ENCODE measurements around the gene PDE1A. TPM values are rescaled to one million over a fixed set of nuclear protein-coding genes. Genes with fewer than 3 reads are reported as not detected.
A peak's percentile ranks its signal among the peaks of the same experiment; 100 is the strongest.
"Not testable (repeated sequence)": the region's sequence is repeated elsewhere in the genome, so short reads cannot be mapped to it uniquely, and the experiment has no call there.

The PDE1A gene
- total RNA-seq, 2 donors from 2014 or later = 0.31 TPM; not detected in 1

- Mint-ChIP-seq H3K27me3 (ENCODE audit: insufficient read depth) (no peaks in the 10 kb centered on the region), H3K4me1 (no peaks in the 10 kb centered on the region), H3K27ac (no peak overlapping the region), H3K36me3 (ENCODE audit: low read depth) (no peaks in the 10 kb centered on the region), H3K9me3 (no peaks in the 10 kb centered on the region), H3K4me3 (no peak overlapping the region)
- no peak for DNase-seq
- Histone ChIP-seq H3K36me3 (ENCODE audit: control insufficient read depth, insufficient read depth, low read length) (no peaks in the 10 kb centered on the region), H3K27ac (ENCODE audit: low read depth, low read length) (no peak overlapping the region), H3K9me3 (ENCODE audit: control insufficient read depth, low read length) (no peaks in the 10 kb centered on the region), H3K9ac (ENCODE audit: extremely low read depth, low read length, poor library complexity, severe bottlenecking) (no peak overlapping the region), H3K27me3 (ENCODE audit: control insufficient read depth, insufficient read depth, low read length, poor library complexity, severe bottlenecking) (no peaks in the 10 kb centered on the region), H3K4me3 (ENCODE audit: low read length) (no peak overlapping the region), H3K4me1 (ENCODE audit: control insufficient read depth, insufficient read depth, low read length) (no peaks in the 10 kb centered on the region)
- 93% methylated on average over 3 of the region's 3 CpGs; no CpG with 5 or more reads in 1 of the 2 experiments for WGBS, 2 experiments (ENCODE audit: insufficient coverage in 1 of 2, insufficient read length in 1 of 2)
- no peak for TF ChIP-seq CTCF (conservative IDR thresholded peaks at IDR 0.05)
Observed at GRCh38 chr2:182283512-182283911, 143.3 kb downstream of the PDE1A start.

GRCh38 chr2:182281276-182281675 lies 145.6 kb downstream of the PDE1A start:
- Mint-ChIP-seq H3K36me3 (ENCODE audit: low read depth) (no peaks in the 10 kb centered on the region), H3K4me1 (no peaks in the 10 kb centered on the region), H3K27me3 (ENCODE audit: insufficient read depth) (no peaks in the 10 kb centered on the region), H3K9me3 (peaks cover 20% of the 10 kb centered on the region), H3K27ac (no peak overlapping the region), H3K4me3 (no peak overlapping the region)
- no peaks in the 10 kb centered on the region for H3K4me1 ChIP-seq (ENCODE audit: control insufficient read depth, insufficient read depth, low read length)
- no peak for TF ChIP-seq CTCF (conservative IDR thresholded peaks at IDR 0.05)
- 95% methylated on average over 3 of the region's 3 CpGs; no CpG with 5 or more reads in 1 of the 2 experiments for WGBS, 2 experiments (ENCODE audit: insufficient coverage in 1 of 2, insufficient read length in 1 of 2)
- no peaks in the 10 kb centered on the region for H3K36me3 ChIP-seq (ENCODE audit: control insufficient read depth, insufficient read depth, low read length)
- no peak overlapping the region for H3K4me3 ChIP-seq (ENCODE audit: low read length)
- no peak overlapping the region for H3K27ac ChIP-seq (ENCODE audit: low read depth, low read length)
- no peak overlapping the region for H3K9ac ChIP-seq (ENCODE audit: extremely low read depth, low read length, poor library complexity, severe bottlenecking)
- H3K27me3 ChIP-seq (ENCODE audit: control insufficient read depth, insufficient read depth, low read length, poor library complexity, severe bottlenecking) = no peaks in the 10 kb centered on the region
- peaks cover 7% of the 10 kb centered on the region for H3K9me3 ChIP-seq (ENCODE audit: control insufficient read depth, low read length)
- DNase-seq = no peak

- Histone ChIP-seq H3K4me3 (ENCODE audit: low read length) (no peak overlapping the region), H3K9ac (ENCODE audit: extremely low read depth, low read length, poor library complexity, severe bottlenecking) (no peak overlapping the region), H3K9me3 (ENCODE audit: control insufficient read depth, low read length) (peaks cover 7% of the 10 kb centered on the region), H3K27me3 (ENCODE audit: control insufficient read depth, insufficient read depth, low read length, poor library complexity, severe bottlenecking) (no peaks in the 10 kb centered on the region), H3K27ac (ENCODE audit: low read depth, low read length) (no peak overlapping the region), H3K36me3 (ENCODE audit: control insufficient read depth, insufficient read depth, low read length) (no peaks in the 10 kb centered on the region), H3K4me1 (ENCODE audit: control insufficient read depth, insufficient read depth, low read length) (no peaks in the 10 kb centered on the region)
- no peaks in the 10 kb centered on the region for H3K4me1 Mint-ChIP-seq
- no peaks in the 10 kb centered on the region for H3K36me3 Mint-ChIP-seq (ENCODE audit: low read depth)
- H3K27me3 Mint-ChIP-seq (ENCODE audit: insufficient read depth) = no peaks in the 10 kb centered on the region
- H3K4me3 Mint-ChIP-seq = no peak overlapping the region
- TF ChIP-seq CTCF (conservative IDR thresholded peaks at IDR 0.05) = no peak
- no peak overlapping the region for H3K27ac Mint-ChIP-seq
- H3K9me3 Mint-ChIP-seq = peaks cover 27% of the 10 kb centered on the region
- no peak for DNase-seq
Observed at GRCh38 chr2:182280118-182280517, 146.7 kb downstream of the PDE1A start.

GRCh38 chr2:182276662-182277061 lies 150.2 kb downstream of the PDE1A start:
- 88 to 89% methylated on average over 3 to 6 of the region's 6 CpGs for WGBS, 2 experiments (ENCODE audit: insufficient coverage in 1 of 2, insufficient read length in 1 of 2)
- H3K27me3 Mint-ChIP-seq (ENCODE audit: insufficient read depth); H3K36me3 Mint-ChIP-seq (ENCODE audit: low read depth): not testable (repeated sequence)

More at GRCh38 chr2:182276662-182277061, 150.2 kb downstream of the PDE1A start:
- H3K4me1 Mint-ChIP-seq; H3K4me1 ChIP-seq (ENCODE audit: control insufficient read depth, insufficient read depth, low read length); H3K4me3 Mint-ChIP-seq; H3K36me3 ChIP-seq (ENCODE audit: control insufficient read depth, insufficient read depth, low read length); H3K27me3 ChIP-seq (ENCODE audit: control insufficient read depth, insufficient read depth, low read length, poor library complexity, severe bottlenecking); H3K27ac ChIP-seq (ENCODE audit: low read depth, low read length); H3K27ac Mint-ChIP-seq; DNase-seq; H3K9ac ChIP-seq (ENCODE audit: extremely low read depth, low read length, poor library complexity, severe bottlenecking); H3K9me3 ChIP-seq (ENCODE audit: control insufficient read depth, low read length): not testable (repeated sequence)
- H3K4me3 ChIP-seq (ENCODE audit: low read length) = peak overlapping the region; percentile 38
- H3K9me3 Mint-ChIP-seq = peaks cover 30% of the 10 kb centered on the region
